Activated CD4-positive, alpha-beta T cell treated with anti-CD3 and anti-CD28 coated beads, Interleukin-2, Interleukin-4, amounts not matched to agents 100 ng/mL and 50 ng/mL, durations not matched to agents 16 hours and 8 hours (primary cell): ENCODE data around the gene RASL10B.
A peak's percentile ranks its signal among the peaks of the same experiment; 100 is the strongest.

Source experiments
- DNase-seq: peaks from one replicate; pipeline ENCODE4 v3.0.0-alpha.2; 2020; ENCODE audit warnings: low spot score

RASL10B gene

DNA sequence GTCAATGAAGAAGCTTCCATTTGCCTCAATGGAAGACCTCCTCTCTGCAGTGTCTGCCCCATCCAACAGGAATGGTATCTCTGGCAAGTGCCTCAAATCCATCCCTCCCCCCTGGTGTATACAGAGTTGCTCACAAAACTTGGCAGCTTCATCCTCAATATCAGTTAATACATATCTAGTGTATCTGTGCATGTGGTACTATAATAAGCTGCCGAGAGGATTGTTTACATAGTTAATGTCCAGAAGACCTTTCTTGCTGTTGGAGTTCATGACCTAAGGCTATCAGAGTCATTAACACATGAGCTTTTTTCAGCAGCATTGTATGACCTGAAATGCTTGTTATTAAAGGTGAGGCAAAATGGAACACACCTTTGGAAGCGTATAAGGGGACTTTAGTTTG is 14.0 kb upstream of the RASL10B start:
- DNase-seq = no peak

DNA sequence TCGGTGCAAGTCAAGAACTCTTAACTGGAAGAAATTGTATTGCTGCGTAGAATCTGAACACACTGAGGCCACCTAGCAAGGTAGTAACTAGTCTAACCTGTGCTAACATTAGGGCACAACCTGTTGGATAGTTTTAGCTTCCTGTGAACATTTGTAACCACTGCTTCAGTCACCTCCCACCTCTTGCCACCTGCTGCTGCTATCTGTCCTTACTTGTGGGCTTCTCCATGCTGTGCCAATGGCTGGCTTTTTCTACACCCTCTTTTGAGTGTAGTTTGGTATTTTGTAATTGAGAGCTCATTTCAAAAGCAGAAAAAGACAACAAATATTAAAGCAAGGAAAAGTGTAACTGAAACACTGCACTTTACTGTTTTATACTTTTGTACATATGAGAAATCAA is 7.7 kb upstream of the RASL10B start:
- DNase-seq = no peak

DNA sequence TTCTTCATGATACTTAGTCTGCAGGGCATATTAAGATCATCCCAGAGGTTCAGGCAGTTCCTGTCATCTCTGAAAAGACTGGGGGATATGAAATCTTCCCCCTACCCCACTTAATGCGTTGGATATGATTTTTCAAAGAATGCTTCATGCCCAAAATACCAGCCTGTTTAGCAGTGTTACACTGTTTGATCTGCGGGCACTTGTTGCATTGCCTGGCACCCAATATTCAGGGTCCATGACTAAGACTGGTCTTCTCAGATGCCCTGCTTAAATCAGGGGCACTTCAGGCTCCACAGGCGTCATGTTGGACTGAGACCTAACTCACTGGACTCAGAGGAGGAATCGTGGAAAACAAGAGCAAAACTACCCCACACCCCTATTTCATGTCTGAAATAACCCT is 6.4 kb upstream of the RASL10B start:
- no peak for DNase-seq

DNA sequence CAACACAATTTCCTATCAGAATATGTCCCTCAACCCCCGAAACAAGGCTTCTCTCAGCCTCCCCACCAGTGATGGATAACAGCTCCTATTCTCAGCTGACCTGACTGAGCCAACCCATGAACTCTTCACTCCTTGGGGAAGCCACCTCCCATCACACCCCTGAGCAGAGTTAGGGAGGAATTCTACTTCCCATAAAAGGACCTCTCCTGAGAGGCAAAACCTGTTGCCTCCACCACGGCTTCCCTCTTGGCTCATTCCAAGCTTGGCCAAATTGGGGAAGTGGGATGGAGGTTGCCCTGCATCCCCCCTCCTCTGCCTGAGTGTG is 5.7 kb upstream of the RASL10B start:
- DNase-seq = no peak

DNA sequence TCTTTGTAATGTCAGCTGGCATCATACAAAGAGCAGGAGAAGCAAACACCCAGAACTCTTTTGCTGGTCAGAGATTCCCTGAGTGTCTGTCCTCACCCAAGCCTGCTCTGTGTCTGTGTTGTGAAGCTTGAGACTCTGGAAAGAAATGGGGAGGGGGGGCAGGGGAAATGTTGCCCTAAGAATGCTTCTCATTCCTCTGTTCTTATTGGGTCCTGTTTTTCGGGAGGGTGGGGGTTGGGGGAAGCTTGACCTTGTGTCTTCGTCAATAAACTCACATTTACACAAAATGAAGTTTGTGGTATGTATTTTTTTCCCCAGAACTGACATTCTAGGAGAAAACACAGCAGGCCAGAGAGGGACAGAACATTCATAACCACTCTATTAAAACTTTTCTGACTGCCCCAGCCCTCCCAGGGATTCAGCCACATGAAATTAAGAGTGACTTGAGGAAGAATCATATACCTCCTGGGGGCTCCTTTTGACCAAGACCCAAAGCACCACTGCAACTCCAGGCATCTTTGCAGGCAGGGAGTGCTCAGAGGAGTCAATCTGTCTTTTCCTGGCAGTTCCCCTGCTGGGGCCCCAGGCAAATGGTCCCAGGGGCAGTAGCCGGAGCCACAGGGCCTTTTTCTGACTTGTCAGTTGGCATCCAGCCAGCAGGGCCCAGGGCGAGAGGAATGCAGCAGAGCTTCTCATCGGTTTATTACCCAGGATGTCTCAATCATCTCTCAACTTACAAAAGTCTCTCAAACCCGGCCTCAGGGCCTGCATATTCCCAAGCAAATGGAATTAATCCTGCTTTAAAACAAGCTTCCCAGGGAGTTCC is 5.1 kb upstream of the RASL10B start:
- no peak for DNase-seq

DNA sequence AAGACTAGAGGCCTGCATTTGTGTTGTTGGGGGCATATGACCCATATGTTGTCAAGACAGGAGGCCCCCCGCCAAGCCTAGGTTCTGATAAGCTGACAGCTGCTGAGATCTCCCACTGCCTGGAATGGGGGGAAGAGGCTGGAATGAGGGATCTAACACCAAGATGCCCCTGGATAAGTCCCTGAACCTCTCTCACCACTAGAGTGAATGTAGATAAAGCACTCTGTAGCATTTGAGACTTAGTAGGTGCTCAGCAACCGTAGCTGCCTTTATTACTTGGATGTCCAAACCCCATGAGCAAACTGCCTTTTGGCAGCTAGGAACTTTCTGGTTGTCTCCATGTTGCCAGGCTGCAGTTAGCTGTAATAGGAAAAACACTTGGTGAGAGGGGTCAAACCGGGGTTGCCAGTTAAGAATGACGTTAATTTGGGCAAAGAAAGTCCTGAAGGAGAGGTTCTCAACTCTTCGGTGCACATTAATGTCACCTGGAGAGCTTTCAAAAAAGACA is 4.4 kb upstream of the RASL10B start:
- no peak for DNase-seq

DNA sequence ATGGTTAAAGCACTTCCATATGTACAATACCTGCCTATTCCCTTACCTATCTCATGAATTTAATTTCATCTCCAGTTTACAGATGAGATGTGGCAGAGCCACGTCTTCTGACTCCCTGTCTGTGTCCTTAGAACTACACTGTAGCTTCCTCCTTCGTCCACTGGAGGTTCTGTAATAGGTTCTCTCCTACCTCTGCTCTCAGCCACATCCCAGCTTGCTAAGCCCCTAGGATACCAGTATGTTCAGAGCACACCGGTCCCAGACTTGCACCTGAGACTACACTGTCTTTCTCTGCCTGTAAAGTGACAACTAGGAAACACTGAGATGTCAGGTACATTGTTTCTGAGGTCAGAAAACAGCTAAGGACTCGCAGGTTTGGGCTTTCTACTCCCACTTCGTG is 3.8 kb upstream of the RASL10B start:
- no peak for DNase-seq

DNA sequence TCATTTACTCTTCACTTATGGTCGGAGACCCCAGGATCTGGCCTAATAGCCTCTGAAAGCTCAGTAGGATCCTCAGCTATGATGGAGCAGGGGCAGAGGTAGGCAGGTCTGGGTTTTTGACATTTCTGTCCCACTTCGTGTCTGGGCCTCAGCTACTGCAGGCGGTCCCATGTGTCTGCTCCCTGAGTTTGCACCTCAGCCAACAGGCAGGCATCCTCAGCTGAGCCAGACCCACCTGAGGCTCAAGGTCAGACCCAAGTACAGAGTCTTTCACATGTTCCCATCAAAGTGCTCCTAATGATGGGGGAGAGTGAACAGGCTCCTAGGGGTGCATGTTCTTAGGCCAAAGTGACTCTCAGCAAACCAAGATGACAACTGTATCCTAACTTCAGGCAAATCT is 2.9 kb upstream of the RASL10B start:
- DNase-seq = no peak

DNA sequence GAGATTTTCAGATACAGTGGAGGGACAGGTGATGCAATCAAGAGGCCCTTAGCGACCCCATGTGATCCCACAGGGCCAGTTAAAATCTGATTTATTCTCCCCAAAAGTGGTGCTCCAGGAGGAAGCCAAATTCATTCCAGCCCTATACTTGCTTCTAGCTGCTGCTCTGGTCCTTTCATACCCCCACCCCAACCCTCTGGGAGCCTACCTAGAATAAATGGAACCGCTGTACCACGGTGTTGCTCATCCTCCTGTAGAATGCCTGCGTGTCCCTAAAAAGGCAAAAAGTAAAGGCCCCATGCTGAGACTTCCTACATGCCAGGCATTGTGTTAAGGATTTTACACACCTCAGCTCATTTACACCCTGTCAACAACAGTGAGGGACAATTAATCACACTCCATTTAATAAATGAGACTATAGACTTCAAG is 2.0 kb upstream of the RASL10B start:
- DNase-seq = no peak

DNA sequence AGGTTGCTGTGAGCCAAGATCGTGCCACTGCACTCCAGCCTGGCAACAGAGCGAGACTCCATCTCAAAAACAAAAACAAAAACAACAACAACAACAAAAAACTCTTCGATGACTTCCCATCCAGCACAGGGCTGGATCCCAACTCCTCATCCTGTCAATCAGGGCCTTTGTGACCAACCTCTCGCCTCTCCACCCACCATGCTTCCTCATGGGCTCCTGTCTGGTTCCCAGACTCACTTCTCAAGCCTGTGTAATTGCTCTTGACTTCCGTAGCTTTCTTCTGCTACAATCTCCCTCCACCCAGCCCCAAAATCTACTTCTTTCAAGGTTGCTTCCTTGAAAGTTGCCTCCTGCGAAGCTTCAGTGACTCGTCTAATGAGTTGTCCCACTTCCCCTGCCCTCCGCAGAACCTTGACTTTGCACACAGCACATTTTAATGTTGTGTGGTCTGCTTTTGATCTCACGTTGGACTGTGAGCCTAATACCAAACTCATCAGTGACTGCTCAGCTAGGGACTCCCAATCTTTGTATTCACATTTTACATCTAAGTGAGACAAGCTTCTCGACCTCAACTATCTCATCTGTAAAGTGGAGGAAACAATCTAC is 936 bp upstream of the RASL10B start:
- no peak for DNase-seq

DNA sequence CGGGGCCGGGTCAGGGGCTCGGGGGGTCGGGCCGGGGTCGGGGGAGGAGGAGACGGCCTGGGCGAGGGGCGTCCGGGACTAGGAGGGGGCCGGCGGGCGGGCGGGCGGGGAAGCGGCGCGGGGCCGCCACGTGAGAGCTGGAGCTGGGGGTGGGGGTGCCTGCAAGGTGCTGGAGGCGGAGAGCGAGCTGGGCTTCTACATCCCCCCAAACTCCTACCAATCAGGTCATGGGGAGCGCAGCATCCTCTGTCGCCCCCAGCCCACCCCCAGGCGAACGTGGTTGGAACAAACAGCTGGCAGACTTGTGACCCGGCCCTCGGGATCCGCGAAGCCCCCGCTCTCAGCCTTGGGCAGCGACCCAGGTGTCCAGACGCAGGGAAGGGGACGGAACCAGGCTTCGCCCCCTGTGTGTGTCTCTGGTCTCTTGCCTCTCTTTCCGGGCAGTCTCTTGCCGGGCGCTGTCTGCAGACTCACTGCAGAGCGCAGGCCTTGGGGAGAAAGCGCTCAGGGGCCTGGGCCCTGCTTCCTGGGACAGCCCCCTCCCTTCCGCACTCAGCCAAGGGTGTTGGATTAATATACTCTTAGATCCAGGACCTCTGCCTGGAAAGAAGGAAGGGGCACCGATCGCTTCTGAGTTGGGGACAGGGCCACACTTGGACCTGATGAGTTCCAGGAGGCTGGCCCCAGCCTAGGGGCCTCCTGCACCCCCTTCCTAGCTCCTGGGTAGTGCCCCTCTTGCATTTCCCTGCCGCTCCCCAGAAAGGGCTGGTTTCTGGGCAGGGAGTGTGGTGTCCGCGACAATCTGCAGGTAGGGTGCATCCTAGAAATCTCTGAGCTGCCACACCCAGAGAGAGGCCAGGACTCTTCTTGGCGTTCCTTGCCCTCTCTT is 722 bp downstream of the RASL10B start:
- no peak for DNase-seq

DNA sequence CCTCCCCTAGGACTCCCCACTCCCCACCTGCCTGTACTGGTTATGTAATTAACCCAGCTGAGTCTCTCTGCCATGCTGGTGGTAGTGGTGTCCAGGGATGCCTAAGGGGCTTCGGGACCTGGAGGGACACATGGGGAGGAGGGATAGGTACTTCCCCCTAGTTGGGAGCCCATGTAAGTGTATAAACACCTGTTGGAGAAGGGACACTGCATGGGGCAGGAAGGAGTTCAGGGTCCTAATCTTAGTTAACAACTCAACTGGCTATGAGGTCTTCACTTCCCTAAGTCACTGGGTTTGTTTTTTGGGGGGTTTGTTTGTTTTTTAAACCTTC is 1.3 kb downstream of the RASL10B start:
- no peak for DNase-seq

DNA sequence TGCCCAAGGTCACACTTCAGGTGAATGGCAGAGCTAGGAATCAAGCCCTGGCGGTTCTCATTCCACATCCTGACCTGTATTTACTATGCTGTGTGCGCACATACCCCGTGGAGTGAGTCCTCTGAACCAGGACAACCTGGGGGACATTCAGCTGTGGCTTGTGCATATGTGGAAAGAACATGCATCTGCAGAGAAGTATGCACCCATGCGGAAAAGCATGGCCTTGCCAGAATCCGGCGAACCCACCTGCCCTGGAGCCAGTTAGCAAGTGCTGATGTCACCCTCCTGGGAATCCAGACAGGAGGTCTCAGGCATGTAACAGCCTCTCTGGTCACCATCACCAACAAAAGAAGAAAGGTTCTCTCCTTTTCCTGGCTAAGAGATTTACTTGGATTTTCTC is 1.9 kb downstream of the RASL10B start:
- DNase-seq = no peak

DNA sequence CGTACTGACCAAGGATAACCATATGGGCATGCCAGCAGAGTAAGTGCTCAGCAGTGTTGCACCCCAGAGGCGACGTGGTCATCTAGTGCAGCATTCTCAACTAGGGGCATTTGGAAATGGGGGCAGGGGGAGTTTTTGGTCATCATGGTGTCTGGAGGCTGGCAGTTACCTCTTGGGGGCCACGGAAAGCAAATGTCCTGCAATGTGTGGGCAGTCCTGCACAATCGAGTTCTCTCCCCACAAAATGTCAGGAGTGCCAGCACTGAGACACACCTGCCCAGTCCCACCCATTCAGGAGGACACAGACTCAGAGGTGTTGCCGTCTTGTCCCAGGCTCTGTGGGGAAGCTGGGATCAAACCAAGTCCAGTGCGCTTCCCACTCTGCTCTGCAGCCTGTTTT is 3.0 kb downstream of the RASL10B start:
- DNase-seq = no peak

DNA sequence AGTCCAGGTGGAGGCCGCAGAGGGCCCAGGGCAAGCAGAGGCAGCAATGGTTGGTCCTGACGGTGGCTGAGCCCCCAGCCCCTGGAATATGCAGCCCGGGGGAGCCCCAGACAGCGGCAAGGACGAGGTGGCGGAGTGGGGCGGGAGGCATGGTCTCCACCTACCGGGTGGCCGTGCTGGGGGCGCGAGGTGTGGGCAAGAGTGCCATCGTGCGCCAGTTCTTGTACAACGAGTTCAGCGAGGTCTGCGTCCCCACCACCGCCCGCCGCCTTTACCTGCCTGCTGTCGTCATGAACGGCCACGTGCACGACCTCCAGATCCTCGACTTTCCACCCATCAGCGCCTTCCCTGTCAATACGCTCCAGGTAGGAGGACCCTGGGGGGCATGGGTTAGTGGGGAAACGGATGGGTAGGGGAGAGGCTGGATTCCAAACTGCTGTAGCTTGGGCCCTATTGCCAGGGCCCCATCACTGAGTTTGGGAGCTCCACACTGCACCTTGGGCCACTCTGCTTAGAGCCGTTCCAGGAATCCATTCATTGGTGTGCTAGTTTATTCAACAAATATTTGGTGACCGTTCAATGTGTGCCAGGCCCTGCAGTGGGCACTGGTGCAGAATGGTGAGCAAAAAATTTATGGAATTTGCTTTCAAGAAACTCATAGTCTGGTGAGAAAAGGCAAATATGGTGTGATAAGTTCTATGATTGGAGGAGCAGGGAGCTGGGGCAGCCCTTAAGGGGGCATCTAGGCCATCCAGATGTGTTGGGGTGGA is 3.8 kb downstream of the RASL10B start:
- no peak for DNase-seq

DNA sequence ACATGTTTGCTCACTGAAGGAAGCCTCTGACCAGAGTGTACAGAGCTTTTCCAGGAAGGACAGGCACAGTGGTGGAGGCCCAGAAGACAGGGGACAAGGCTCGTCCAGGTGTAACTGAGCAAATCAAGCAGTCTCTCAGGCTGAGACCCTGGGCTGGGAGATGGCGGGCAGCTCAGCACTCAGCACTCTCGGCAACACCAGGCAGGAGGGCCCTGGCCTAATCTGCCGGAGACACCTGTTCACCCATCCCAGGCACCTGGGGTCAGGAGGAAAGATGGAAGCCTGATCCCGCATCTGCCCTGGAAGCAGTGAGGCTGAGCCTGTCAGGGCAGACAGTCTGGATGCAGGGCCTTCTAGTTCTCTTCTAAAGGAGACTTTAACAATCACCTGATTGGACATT is 4.8 kb downstream of the RASL10B start:
- DNase-seq = no peak

DNA sequence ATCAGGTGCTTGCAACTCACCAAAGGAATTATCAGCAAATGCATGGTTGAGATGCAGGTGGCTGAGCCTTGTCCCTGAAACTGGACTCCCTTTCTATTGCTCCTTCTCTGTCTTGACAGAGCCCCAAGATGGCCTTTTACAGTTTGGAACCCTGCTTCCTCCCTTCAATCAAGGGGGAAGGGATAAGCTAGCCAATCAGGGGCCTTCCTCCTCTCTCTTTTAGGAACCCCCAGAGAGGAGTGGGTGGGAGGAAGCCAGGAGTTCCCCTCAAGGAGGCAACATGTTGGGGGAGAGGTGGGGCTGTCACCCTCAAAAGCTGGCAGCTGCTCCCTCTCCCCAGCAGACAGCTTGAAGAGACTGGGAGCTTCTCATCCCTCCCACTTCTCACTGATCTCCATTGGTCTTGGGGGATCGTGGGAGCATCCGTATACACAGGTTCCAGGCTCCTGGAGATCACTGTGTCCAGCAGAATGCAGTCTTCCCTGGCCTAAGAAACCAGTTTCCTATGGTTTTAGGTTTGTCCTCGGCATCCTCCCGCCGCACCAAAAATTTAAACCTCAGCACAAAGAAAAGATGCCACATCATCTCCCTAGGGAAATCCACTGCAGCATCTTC is 7.2 kb downstream of the RASL10B start:
- no peak for DNase-seq

DNA sequence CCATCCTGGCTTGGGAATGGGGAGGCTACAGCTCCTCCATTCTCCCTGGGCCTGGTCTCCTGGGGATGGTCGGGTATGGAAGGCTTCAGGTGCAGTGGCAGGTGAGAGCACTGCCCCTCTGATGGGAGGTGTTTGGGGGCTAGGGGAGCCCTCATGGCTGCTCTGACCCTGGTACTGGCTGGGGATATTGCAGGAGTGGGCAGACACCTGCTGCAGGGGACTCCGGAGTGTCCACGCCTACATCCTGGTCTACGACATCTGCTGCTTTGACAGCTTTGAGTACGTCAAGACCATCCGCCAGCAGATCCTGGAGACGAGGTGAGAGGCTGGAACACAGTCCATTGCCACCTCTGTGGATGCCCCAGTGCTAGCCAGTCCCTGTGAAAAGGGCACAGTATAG is 8.8 kb downstream of the RASL10B start:
- DNase-seq = no peak

DNA sequence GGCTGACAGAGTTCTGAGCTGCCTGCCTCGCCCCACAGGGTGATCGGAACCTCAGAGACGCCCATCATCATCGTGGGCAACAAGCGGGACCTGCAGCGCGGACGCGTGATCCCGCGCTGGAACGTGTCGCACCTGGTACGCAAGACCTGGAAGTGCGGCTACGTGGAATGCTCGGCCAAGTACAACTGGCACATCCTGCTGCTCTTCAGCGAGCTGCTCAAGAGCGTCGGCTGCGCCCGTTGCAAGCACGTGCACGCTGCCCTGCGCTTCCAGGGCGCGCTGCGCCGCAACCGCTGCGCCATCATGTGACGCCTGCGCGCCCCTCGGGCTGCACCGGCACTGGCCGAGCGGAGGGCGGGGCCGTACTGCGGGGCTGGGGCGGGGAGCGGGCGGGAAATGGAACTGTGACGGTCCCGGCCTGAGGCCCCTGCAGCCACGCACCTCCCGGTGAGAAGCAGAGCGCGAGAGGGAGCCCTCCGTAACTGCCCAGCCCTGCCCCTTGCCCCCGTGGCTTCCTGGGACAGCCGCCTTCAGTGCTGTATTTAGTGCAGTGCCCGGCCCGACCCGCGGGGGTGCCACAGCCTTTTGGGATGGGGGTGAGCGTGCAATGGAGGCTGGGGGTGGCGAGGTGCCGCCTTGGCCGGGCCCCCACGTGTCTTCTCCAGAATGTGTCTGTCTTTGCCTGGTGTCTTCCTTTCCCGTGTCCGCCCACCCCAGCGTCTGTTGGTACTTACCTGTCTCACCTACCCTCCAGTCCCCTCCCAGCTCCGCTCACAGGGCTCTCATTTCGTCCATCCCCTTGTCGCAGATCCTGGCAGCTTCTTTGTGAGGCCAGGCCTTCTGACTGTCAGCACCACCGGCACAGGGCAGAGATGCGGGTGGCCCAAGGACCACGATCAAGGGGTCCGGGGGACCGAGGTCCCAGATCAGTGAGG is 9.8 kb downstream of the RASL10B start:
- peak; percentile 9 for DNase-seq

DNA sequence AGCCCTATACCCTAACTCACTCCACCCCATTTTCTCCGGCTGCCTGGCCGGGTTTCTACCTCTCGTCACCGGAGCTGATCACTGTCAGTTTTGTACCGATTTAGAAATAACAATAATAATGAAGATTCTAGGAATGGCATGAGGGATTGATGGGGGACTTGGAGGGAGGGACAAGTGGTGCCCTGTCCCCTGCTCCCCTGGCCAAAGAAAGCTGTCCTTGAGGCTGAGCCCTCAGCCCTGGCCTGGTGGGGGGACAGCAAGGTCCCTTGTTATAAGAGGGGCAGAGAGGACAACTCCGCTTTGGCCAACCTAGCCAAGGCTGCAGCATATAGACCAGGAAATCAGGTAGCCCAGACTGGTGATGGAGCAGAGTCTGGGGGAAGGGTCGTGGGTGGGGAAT is 11.1 kb downstream of the RASL10B start:
- no peak for DNase-seq
